GM18526 (cell line): ENCODE measurements around the gene MTX1.

Experiments
- POLR2A ChIP-seq: IDR thresholded peaks from 3 replicates; pipeline ENCODE4 v1.6.1; 2011; ENCODE audit not compliant: insufficient read length; ENCODE audit errors: extremely low read depth

Gene MTX1

DNA sequence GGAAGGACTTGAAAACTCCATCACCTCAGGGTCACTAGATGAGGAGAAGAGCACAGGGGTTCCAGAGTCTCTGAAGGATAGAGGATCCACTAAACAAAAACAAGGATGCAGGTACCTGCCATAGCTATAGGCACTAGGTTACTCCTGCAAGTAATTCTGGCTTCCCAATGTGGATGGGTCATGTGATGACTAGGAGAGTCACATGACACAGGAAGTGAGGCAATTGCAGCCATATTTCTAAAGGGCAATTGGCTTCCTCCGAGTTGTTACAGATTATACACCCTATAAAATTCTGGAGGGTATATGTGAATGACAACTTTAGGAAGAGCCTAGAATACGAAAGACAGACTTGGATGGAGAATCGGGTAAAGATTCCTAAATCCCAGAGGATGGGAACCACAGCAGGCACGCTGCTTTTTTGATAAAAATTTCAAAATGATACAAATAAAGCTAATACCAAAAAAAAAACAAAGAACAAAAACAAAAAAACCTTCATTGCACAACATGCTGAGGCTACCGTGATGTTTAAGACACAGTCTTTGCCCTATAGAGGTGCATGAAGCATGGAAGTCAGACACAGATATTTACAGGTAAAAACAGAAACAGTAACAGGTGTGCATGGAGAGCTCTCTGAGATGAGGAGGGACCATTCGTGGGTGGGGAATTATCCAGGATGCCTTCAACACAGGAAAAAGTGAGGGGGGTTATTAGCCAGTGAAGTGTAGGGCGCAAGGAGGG, 10.5 kb downstream of the MTX1 start:
- no peak for TF ChIP-seq POLR2A

DNA sequence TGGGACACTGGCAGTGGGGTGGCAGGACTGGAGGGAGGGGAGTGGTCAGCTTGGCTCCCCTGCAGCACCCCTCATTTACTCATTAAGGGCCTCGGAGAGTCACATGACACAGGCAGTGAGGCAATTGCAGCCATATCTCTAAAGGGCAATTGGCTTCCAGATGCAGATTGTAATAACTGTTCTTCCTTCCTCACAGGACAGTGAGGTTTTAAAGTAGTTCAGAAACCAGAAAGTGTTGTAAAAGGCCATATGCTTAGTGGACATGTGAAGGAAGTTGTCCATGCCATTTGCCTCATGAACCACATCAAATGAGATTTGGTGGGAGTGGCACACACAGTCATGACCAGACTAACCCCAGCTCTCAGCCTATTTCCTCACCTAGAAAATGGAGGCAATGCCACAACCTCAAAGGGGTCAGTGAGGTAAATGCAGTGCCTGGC, 11.1 kb downstream of the MTX1 start:
- TF ChIP-seq POLR2A = no peak

DNA sequence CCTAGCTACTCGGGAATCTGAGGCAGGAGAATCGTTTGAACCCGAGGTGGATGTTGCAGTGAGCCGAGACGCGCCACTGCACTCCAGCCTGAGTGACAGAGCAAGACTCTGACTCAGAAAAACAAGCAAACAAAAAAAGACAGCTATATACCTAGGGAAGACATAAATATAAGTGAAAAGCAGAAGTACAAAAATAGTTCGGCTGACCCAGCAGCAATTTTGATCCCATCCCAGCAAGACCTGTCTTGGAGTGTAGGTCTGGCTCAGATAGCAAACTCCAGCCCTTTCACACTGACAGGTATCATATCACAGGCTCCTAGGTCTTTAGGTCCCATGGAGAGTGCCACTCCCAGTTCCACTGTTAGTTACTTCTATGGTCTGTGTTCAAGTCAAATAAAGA, 14.6 kb downstream of the MTX1 start:
- no peak for TF ChIP-seq POLR2A

DNA sequence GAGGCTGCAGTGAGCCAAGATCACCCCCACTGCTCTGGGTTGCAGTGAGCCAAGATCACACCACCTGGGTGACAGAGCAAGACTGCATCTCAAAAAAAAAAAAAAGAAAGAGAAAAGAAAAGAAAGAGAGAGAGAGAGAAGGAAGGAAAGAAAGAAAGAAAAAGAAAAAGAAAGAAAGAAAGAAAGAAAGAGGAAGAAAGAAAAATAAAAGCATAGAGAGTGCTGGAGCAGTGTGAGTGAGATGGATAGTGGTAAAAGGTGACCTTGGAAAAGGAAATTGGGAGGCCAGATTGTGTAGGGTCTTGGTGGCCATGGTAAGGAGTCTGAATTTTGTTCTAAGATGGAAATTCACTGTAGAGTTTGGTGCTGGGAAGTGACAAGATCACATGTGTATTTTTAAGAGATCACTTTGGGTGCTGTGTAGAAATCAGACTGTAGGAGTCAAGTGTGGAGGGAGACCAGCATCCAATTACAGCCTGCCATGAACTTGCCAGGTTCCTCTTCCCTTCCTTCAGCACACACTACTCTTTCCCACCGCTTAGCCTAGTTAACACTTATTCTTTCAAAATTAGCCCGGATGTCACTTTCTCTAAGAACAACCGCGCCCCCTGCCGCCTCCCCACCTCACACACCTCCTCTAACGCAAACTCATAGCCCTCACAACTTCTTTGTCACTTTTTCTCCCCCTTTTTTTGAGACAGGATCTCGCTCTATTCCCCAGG, 17.9 kb downstream of the MTX1 start:
- TF ChIP-seq POLR2A = no peak

DNA sequence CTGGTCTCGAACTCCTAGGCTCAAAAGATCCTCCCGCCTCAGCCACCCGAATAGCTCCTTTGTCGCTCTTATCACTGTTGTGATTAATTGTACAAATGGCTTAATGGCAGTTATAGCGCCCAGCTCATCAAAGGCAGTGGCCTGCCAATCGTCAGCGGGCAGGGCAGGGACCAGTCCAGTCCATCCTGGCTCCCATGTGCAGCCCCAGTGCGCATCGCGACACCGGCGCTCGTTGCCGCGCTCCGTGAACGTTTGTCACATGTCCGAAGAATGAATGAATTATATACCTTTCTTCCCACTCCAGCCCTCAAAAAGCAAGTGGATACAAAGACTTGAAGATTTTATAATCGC, 18.4 kb downstream of the MTX1 start:
- TF ChIP-seq POLR2A = no peak

DNA sequence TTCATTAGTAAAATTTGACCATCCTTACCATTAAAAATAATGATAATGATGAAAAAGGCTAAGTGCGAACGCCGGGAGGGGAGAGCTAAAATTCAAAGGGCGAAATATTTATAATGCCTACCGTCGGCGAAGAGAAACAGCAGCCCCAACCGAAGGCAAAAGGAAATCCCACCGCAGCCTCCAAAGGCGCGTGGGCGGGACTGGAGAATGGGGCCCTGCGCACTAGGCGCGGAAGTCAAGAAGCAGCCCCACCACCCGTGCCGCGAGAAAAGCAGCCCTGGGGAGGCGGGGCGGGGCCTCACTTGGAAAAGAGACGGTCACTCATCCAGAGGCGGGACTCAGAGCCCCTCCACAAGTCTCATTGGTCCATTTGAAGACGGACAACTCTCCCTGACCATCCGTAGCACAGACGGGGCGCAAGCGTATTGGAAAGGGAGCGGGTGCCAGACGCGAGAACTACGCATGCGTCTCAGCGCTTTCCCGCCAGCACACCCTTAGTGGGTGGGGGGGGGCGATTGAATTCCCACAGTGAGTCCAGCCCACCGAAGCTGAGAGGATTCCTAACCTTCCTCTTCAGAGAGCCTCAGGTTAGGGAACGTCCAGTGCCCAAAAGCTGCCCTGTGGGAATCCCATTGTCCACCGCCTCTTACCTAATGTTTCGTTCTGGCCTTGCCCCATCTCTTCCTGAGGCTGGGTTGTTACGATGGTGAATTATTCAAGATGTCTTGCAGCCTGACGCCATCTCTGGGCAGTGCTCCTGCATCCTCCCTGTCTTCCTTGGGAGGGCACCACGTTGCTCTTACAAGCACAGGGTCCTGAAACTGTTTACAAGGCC, 19.0 kb downstream of the MTX1 start:
- peak; percentile 80 for TF ChIP-seq POLR2A

DNA sequence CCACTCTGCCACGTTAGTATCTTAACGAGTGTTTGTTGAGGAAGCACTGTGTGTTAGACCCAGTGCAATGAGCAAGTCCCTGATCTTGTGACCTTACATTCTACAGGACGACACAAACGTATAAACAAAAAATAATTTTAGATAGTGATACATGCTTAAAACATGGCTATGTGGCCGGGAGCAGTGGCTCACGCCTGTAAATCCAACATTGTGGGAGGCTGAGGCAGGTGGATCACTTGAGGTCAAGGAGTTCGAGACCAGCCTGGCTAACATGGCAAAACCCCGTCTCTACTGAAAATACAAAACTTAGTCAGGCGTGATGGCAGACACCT, 19.6 kb downstream of the MTX1 start:
- no peak for TF ChIP-seq POLR2A

DNA sequence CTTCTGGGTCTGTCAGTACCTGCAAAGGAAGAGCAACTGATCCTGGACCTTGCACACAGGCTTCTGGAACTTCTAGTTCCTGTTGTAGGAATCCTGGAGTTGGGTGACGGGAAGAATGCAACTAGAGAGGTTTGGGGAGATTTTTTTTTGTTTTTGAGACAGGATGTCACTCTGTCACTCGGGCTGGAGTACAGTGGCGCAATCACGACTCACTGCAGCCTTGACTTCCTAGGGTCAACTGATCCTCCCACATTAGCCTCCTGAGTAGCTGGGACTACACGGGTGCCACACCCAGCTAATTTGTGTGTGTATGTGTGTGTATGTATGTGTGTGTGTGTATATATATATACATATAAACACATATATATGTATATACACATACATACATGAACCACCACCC, 28.0 kb downstream of the MTX1 start:
- no peak for TF ChIP-seq POLR2A

DNA sequence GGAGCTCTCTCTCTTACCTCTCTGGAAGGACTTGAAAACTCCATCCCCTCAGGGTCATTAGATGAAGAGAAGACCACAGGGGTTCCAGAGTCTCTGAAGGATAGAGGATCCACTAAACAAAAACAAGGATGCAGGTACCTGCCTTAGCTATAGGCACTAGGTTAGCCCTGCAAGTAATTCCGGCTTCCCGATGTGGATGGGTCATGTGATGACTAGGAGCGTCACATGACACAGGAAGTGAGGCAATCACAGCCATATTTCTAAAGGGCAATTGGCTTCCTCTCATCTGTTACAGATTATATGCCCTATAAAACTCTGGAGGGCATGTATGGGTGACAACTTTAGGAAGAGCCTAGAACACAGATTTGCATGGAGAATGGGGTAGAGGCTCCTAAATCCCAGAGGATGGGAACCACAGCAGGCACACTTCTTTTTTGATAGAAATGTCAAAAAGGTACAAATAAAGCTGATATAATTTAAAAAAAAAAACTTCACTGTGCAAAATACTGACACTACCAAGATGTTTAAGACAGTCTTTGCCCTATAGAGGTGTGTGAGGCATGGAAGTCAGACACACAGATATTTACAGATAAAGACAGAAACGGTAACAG, 32.7 kb downstream of the MTX1 start:
- no peak for TF ChIP-seq POLR2A

DNA sequence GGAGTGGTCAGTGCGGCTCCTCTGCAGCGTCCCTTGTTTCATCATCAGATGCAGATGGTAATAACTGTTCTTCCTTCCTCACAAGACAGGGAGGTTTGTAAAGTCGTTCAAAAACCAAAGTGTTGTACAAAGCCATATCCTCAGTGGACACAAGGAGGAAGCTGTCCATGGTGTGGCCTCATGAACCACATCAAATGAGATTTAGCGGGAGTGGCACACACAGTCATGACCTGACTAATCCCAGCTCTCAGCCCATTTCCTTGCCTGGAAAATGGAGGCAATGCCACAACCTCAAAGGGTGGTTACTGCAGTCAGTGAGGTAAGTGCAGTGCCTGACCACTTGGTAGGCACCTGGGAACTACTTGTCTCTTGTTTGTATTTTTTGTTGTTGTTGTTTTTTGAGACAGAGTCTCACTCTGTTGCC, 33.4 kb downstream of the MTX1 start:
- no peak for TF ChIP-seq POLR2A

DNA sequence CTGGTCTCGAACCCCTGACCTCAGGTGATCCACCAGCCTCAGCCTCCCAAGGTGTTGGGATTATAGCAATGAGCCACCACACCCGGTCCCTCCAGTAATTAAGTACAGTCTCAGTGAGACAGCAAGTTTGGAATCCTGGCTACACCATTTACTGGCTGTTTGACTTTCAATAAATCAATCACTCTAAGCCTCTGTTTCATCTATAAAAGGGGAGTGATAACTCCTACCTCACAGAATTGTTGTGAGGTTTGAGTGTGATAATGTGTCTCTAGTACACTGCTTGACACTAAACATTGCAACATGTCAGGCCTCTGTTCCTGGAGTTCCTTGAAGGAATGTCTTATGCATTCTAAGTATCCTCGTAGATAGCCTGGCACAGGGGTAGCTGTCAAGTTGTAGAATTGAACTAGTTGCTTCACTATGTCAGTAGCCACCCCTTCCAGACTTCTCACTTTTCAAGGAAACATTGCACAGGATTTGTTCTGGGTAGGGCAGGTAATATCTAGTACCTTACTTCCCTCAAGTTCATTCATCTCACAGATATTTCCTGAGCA, 34.4 kb downstream of the MTX1 start:
- no peak for TF ChIP-seq POLR2A

DNA sequence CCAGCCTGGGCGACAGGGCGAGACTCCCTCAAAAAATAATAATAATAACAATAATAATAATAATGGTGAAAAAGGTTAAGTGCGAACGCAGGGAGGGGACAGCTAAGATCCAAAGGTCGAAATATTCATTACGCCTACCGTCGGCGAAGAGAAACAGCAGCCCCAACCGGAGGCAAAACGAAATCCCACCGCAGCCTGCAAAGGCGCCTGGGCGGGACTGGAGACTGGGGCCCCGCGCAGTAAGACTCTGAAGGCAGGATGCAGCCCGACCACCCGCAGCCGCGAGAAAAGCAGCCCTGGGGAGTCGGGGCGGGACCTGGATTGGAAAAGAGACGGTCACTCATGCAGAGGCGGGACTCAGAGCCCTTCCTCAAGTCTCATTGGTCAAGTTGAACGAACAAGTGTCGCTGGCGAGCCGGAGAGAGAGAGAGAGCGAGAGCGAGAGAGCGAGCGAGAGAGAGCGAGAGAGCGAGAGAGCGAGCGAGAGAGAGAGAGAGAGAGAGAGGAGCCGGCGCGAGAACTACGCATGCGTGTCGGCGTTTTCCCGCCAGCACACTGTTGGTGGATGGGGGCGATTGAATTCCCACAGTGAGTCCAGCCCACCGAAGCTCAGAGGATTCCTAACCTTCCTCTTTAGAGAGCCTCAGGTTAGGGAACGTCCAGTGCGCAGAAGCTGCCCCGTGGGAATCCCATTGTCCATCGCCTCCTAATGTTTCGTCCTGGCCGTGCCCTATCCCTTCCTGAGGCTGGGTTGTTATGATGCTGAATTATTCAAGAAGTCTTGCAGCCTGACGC, 36.1 kb downstream of the MTX1 start:
- TF ChIP-seq POLR2A = peak; percentile 97

DNA sequence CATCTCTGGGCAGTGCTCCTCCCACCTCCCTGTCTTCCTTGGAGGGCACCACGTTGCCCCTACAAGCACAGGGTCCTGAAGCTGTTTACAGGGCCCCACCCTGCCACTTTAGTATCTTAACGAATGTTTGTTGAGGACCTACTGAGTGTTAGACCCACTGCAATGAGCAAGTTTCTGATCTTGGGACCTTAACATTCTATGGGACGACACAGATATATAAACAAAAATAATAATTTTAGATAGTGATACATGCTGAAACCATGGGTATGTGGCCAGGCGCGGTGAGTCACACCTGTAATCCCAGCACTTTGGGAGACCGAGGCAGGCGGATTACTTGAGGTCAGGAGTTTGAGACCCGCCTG, 36.6 kb downstream of the MTX1 start:
- no peak for TF ChIP-seq POLR2A

DNA sequence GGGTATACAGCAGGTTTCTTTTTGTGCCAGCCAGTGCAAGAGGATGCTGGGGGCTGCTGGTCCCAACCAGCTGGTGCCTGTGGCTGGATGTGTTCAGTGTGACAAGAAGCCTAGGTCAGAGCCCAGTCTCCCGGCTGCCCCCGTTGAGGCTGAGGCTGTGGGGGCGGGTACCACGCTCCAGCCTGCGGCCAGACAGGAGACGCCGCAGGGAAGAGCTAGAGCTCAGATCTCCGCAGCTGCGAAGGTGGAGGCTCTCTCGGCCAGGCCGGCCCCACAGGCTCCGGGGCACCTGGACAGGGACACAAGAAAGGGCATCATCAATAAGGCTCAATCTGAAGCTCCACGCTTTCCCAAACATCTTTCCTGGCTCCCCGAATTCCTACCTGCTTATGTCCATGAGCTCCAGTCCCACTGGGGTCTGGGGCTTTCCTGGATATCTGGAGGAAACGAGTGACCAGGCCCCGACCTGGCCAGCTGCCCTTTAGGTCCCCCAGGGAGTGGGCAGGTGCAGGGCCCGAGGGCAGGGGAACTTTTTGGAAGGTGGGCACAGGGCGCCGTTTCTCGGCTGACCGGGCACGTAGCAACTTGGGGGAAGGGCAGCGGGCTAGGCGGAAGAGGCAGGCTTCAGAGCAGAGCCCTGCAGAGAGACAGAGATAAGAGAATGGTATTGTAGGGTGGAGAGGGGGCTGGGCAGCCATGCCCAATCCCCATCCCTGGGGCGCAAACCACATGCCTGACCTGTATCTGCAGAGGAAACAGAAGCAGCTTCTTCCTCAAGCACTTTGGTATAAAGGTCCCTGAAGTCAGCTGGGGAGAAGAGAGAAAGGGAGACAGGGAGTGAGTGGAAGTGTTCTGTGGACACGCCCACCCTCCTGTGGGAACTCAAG, 39.4 kb downstream of the MTX1 start:
- no peak for TF ChIP-seq POLR2A
